ENCODE measurements around the gene ARHGEF12. TPM values are rescaled to one million over a fixed set of nuclear protein-coding genes. Genes with fewer than 3 reads are reported as not detected.

Gene ARHGEF12
- total and polyA plus RNA-seq, 2 experiments from 2014 or later, result 9.0 to 38.9 TPM

DNA sequence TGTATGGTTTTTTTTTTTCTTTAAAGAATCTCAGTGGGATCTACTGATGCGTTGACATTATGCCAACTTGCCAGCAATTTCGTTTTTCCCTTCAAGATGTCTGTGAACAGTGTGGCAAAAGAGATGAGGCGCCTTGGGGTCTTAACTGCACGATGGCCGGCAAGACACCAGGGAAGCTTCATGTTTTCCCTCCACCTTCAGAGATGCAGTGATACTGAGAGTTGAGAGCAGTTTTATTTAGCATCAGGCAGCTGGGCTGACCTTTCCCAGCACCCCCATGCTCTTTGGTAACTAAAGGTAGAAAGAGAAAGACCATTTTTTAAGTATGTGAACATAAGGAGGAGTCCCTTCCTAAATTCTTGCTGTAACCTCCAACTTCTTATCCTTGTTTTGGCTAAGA is 163.6 kb downstream of the ARHGEF12 start:
- Histone ChIP-seq H3K4me1 (ENCODE audit: insufficient read depth) (peaks cover 39% of the 10 kb centered on the region), H3K27ac (ENCODE audit: low read depth) (no peak overlapping the region), H3K36me3 (ENCODE audit: insufficient read depth) (no peaks in the 10 kb centered on the region), H4K20me1 (replicated peaks; ENCODE audit: insufficient read depth) (no peaks in the 10 kb centered on the region), H3K79me2 (replicated peaks; ENCODE audit: insufficient read depth) (no peaks in the 10 kb centered on the region), H3K4me3 (no peak overlapping the region), H3K27me3 (ENCODE audit: insufficient read depth) (no peaks in the 10 kb centered on the region), H2AFZ (0 out of 2 replicates have a peak overlapping the region, but pooled peaks have one; percentile 35), H3K9me2 (ENCODE audit: insufficient read depth) (no peaks in the 10 kb centered on the region), H3F3A (replicated peaks; ENCODE audit: low read depth) (no peaks in the 10 kb centered on the region), H3K4me2 (peak overlapping the region; percentile 70; the same call in 1 of the 2 replicates)
- Mint-ChIP-seq H3K4me1 (peaks cover 63% of the 10 kb centered on the region), H3K27me3 (ENCODE audit: insufficient read depth, low read depth, poor library complexity) (peaks cover 16% of the 10 kb centered on the region), H3K36me3 (ENCODE audit: low read depth) (no peaks in the 10 kb centered on the region), H3K9me3 (no peaks in the 10 kb centered on the region), H3K27ac (no peak overlapping the region), H3K4me3 (no peak overlapping the region)
- TF ChIP-seq ZNF114 (CRISPR knock-in tag; IDR thresholded peaks at IDR 0.05) (no peak), NANOG (IDR thresholded peaks at IDR 0.05; ENCODE audit: borderline replicate concordance) (no peak)
- TF ChIP-seq, protein P1, sequence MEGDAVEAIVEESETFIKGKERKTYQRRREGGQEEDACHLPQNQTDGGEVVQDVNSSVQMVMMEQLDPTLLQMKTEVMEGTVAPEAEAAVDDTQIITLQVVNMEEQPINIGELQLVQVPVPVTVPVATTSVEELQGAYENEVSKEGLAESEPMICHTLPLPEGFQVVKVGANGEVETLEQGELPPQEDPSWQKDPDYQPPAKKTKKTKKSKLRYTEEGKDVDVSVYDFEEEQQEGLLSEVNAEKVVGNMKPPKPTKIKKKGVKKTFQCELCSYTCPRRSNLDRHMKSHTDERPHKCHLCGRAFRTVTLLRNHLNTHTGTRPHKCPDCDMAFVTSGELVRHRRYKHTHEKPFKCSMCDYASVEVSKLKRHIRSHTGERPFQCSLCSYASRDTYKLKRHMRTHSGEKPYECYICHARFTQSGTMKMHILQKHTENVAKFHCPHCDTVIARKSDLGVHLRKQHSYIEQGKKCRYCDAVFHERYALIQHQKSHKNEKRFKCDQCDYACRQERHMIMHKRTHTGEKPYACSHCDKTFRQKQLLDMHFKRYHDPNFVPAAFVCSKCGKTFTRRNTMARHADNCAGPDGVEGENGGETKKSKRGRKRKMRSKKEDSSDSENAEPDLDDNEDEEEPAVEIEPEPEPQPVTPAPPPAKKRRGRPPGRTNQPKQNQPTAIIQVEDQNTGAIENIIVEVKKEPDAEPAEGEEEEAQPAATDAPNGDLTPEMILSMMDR (conservative IDR thresholded peaks at IDR 0.05; ENCODE audit: low read depth in 2 of 2), result no peak
- ATAC-seq, result no peak
- DNase-seq (ENCODE audit: low spot score), result no peak

DNA sequence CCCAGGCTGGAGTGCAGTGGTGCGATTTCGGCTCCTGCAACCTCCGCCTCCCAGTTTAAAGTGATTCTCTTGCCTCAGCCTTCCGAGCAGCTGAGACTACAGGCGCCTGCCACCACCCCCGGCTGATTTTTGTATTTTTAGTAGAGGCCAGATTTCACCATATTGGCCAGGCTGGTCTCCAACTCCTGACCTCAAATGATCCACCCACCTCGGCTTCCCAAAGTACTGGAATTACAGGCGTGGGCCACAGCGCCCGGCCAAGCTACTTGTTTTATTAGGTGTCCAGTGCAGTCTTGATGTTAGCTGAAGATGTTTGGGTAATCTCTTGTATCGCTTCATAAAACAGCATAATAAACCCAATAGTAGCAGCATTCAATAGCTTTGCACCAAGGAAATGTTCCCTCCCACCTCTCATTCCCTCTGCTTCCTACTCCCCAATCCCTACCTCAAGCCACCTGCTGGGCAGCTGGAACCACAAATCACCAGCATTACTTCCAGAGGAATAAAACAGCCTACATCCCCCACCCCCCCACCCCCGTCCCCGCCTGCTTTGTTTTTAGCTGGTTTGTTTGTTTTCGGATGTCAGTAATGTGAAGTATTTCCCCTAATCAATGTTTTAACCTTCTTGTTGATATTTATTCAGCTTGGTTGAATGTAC is 164.3 kb downstream of the ARHGEF12 start:
- H3K27ac Mint-ChIP-seq, result peak overlapping the region; percentile 33; the same call in 1 of the 2 replicates
- H4K20me1 ChIP-seq (replicated peaks; ENCODE audit: insufficient read depth), result no peaks in the 10 kb centered on the region
- no peaks in the 10 kb centered on the region for H3K27me3 ChIP-seq (ENCODE audit: insufficient read depth)
- peak; percentile 61 for ATAC-seq
- H3K4me1 Mint-ChIP-seq, result peaks cover 59% of the 10 kb centered on the region
- DNase-seq (ENCODE audit: low spot score), result peak; percentile 70
- no peaks in the 10 kb centered on the region for H3K9me2 ChIP-seq (ENCODE audit: insufficient read depth)
- H3K27me3 Mint-ChIP-seq (ENCODE audit: insufficient read depth, low read depth, poor library complexity), result peaks cover 16% of the 10 kb centered on the region
- H2AFZ ChIP-seq, result 0 out of 2 replicates have a peak overlapping the region, but pooled peaks have one; percentile 35
- H3K4me3 ChIP-seq, result peak overlapping the region; percentile 28
- no peaks in the 10 kb centered on the region for H3K9me3 Mint-ChIP-seq
- peak overlapping the region; percentile 47; the same call in 2 of the 3 replicates for H3K4me3 Mint-ChIP-seq
- H3K36me3 ChIP-seq (ENCODE audit: insufficient read depth), result no peaks in the 10 kb centered on the region
- no peaks in the 10 kb centered on the region for H3F3A ChIP-seq (replicated peaks; ENCODE audit: low read depth)
- peaks cover 39% of the 10 kb centered on the region for H3K4me1 ChIP-seq (ENCODE audit: insufficient read depth)
- peak overlapping the region; percentile 70 for H3K4me2 ChIP-seq
- no peaks in the 10 kb centered on the region for H3K79me2 ChIP-seq (replicated peaks; ENCODE audit: insufficient read depth)
- H3K27ac ChIP-seq (ENCODE audit: low read depth), result no peak overlapping the region; the same call in 1 of the 2 replicates
- H3K36me3 Mint-ChIP-seq (ENCODE audit: low read depth), result no peaks in the 10 kb centered on the region
- no peak for TF ChIP-seq EZH2 (IDR thresholded peaks at IDR 0.05; ENCODE audit: low read depth, unreplicated experiment)
- TF ChIP-seq ZNF114 (CRISPR knock-in tag; IDR thresholded peaks at IDR 0.05), result no peak
- TF ChIP-seq, protein P1 (conservative IDR thresholded peaks at IDR 0.05; ENCODE audit: low read depth in 2 of 2), result no peak
- TF ChIP-seq, protein P2, sequence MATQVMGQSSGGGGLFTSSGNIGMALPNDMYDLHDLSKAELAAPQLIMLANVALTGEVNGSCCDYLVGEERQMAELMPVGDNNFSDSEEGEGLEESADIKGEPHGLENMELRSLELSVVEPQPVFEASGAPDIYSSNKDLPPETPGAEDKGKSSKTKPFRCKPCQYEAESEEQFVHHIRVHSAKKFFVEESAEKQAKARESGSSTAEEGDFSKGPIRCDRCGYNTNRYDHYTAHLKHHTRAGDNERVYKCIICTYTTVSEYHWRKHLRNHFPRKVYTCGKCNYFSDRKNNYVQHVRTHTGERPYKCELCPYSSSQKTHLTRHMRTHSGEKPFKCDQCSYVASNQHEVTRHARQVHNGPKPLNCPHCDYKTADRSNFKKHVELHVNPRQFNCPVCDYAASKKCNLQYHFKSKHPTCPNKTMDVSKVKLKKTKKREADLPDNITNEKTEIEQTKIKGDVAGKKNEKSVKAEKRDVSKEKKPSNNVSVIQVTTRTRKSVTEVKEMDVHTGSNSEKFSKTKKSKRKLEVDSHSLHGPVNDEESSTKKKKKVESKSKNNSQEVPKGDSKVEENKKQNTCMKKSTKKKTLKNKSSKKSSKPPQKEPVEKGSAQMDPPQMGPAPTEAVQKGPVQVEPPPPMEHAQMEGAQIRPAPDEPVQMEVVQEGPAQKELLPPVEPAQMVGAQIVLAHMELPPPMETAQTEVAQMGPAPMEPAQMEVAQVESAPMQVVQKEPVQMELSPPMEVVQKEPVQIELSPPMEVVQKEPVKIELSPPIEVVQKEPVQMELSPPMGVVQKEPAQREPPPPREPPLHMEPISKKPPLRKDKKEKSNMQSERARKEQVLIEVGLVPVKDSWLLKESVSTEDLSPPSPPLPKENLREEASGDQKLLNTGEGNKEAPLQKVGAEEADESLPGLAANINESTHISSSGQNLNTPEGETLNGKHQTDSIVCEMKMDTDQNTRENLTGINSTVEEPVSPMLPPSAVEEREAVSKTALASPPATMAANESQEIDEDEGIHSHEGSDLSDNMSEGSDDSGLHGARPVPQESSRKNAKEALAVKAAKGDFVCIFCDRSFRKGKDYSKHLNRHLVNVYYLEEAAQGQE (IDR thresholded peaks at IDR 0.05; ENCODE audit: unreplicated experiment), result no peak
- TF ChIP-seq POLR2AphosphoS5 (IDR thresholded peaks at IDR 0.05; ENCODE audit: low read depth), result no peak
- TF ChIP-seq EZH2phosphoT487 (IDR thresholded peaks at IDR 0.05; ENCODE audit: unreplicated experiment), result no peak
- TF ChIP-seq ZNF331 (CRISPR knock-in tag; IDR thresholded peaks at IDR 0.05; ENCODE audit: low read depth), result no peak
- no peak for TF ChIP-seq CREB1 (CRISPR knock-in tag; IDR thresholded peaks at IDR 0.05; ENCODE audit: low read depth)
- TF ChIP-seq JUNB (IDR thresholded peaks at IDR 0.05; ENCODE audit: unreplicated experiment), result no peak
